Inflammatory macrophage treated with lipopolysaccharide for 4 hours (primary cell): ENCODE measurements around the gene NTNG2.
"Not testable (repeated sequence)": the region's sequence is repeated elsewhere in the genome, so short reads cannot be mapped to it uniquely, and the experiment has no call there.

Experiments
- DNase-seq: peaks from one replicate; pipeline ENCODE4 v3.0.0-alpha.2; 2020

The NTNG2 gene, protein sequence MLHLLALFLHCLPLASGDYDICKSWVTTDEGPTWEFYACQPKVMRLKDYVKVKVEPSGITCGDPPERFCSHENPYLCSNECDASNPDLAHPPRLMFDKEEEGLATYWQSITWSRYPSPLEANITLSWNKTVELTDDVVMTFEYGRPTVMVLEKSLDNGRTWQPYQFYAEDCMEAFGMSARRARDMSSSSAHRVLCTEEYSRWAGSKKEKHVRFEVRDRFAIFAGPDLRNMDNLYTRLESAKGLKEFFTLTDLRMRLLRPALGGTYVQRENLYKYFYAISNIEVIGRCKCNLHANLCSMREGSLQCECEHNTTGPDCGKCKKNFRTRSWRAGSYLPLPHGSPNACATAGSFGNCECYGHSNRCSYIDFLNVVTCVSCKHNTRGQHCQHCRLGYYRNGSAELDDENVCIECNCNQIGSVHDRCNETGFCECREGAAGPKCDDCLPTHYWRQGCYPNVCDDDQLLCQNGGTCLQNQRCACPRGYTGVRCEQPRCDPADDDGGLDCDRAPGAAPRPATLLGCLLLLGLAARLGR

DNA sequence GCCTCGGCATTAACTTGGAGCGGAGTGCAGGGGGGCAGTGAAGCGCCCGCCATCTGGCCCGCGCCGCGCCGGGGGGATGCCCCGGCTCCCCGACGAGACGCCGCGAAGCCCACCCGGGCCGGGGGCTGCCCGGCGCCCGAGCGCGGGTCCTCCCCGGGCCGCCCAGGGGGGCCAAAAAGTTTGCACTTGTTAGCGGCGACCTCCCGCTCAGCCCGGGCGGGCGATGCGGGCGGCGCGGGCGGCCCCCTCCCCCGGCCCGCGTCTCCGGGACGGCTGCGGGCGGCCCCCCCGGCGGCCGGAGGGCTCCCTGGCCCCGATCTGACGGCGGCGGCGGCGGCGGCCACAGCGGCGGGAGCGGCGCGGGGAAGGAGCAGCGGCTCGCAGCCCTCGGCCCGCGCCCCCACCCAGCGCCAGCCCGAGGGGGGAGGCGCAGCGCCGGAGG lies at the start of gene NTNG2:
Gene NTNG2, plus strand, starts transcription at position 316 of the 442 bp plus-strand sequence. CDS start 4,774 bp downstream, outside the sequence.
- no peak for DNase-seq

DNA sequence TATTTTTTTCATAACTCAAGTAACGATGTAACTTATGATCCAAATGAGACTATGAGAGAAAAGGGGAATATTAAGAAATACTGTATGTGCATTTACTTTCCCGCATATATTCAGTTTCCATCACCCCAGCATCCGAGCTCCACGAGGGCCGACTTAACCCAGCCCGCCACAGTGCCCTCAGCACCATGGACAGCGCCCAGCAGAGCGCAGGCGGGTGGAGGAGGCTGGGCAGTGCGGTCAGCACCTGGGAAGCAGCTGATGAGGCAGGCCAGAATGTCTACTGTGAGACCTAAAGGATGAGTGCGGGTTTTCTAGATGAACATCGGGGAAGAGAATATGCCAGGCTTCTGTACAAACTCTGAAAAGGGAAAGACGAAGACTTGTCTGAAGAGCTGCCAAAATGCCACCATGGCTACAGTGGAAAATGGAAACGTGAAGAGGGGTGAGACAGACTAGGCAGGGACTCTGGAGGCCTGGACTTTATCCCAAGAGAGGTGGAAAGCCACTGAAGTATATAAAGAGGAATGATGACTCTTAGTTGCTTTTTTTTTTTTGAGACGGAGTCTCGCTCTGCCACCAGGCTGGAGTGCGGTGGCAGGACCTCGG lies 47.7 kb upstream of the NTNG2 start:
- peak; percentile 2 for DNase-seq

DNA sequence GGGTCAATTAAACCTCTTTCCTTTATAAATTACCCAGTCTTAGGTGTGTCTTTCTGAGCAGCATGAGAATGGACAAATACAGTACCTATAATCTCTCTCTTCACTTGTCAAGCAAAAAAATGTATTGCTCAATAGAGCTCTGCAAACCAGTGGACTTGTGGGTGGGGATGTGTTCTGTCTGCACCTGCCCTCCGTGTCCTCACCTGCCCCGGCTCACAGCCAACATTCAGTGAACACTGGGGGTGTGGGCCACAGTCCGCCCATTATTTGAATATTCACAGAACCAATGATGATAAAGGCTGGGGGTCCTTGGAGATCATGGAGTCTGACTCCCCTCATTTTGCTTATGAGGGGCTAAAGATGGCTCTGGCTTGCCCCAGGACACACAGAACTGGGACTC lies 45.3 kb upstream of the NTNG2 start:
- DNase-seq, result no peak

DNA sequence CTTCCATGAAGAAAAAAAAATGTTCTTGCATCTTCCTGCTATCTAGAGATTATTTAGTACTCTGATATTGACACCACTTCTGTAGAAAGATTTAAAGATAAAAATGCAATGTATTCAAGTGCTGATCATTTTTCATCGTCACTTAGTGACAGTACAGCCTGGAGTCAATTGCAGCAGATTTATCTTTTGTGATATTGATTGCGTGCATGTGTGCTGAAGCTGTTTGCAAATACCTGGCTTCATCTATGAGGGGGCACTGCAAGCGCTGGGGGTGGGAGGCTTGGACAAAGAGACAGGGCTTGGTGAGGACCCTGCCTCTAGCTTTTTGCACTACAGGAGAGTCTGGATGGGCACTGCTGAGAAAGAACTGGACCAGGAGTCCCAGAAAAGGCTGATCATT lies 44.2 kb upstream of the NTNG2 start:
- DNase-seq, result no peak

DNA sequence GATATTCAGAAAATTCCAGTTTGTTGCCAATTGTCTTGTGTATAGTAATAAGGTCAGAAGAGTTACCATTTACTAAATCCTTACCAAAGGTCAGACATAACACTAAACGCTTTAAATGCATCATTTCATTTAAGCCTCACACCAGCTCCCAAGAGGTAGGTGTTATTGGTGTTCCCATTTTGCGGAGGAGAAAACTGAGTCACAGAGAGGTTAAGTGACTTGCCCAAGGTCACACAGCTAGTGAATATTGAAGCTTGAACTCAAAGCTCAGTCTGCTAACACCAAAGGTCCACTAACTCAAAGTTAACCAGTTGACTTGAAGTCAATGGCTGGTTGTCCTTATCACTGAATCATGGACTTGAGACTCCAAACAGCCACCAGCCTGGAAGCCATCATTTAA lies 40.8 kb upstream of the NTNG2 start:
- no peak for DNase-seq

DNA sequence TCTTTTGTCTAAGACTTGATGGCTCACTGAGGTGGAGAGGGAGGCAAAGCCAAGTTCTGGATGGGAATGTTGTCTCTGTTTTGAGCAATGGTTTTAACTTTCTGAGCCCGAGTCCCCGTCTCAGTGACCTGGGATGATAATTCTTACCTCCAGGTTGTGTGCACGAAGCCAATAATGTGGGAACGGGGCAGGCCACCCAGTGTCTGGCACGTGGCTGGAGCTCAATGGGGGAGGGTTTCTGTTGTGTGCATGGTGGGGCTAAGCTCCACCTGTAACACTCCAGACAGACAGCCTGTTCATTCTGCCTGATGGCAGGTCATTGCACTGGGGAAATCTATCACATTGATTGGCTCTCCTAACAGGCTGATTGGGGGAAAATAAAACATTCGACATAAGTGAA lies 37.1 kb upstream of the NTNG2 start:
- DNase-seq, result no peak

DNA sequence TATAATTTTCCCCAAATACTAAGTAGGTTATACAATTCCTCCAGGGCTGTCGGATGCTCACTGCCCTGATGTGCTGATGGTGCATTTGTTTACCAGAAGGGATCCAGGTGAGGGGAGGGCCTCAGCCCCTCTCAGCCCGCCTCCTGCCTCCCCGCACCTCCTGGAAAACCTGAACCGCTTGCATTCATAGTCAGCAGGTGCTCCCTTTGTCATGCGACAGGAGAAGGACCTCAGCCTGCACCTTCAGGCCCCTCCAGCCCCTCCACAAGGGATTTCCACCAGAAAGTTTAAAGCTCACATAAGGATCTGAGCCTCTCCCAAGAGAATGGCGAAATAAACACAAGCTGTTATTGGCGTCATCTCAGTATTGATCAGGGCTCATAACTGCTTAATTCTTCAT lies 36.5 kb upstream of the NTNG2 start:
- DNase-seq, result no peak

DNA sequence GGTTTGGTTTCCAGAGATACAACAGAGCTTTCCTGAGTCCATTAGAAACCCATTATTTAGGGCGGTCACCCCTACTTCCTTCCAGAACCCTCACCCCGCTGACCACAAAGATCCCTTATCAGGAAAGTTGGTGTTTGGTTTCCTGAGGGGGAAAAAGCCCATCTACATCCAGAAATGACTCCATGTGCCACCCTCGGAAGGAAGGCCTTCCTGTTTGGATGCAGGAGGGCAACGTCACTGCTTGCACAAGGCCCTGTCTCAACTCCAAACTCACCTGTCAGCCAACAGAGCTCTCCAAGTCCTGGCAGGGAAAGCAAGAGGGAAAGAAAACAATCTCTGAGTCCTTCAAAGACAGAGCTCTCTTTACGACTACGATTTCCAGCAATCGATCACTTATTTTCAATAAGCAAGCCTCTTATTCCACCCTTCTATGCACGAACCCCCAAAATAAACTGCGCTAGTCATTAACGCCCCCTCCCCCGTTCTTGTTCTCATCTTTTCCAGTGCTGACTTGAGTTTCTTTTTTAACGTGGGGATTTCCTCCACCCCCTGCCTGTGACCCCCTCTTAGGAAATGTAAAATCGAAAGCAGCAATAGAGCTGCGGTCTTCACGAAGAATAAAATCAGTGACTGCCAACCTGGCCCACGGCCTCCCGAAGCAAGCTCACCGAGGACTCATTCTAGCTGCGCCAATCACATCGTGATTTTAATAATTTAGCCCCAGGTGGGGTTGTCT lies 35.7 kb upstream of the NTNG2 start:
- DNase-seq, result no peak

DNA sequence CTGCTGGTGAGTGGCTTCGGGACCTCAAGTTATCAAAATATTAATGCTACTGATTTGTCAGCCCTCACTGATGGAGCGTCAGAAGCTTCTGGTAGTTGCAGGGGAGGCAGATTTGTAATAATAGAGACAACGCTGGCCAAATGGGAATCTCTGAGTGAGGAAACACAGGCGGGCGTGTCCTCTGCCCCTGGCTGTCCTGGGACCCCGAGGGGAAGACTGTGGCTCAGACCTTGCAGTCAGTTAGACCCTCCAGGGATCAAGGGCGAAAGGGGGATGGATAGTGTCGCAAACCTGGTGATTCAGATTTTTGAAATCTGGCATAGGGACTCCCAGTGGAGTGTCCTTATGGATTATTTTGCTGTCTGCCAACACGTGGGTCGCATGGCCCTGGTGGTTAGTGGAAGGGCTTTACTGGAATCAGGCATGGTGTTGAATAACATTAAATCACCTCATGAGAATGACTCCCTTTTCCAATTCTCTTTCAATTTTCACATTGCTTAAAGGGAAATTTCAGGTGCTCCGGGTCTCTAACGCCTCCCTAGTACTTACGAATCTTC lies 35.1 kb upstream of the NTNG2 start:
- no peak for DNase-seq

DNA sequence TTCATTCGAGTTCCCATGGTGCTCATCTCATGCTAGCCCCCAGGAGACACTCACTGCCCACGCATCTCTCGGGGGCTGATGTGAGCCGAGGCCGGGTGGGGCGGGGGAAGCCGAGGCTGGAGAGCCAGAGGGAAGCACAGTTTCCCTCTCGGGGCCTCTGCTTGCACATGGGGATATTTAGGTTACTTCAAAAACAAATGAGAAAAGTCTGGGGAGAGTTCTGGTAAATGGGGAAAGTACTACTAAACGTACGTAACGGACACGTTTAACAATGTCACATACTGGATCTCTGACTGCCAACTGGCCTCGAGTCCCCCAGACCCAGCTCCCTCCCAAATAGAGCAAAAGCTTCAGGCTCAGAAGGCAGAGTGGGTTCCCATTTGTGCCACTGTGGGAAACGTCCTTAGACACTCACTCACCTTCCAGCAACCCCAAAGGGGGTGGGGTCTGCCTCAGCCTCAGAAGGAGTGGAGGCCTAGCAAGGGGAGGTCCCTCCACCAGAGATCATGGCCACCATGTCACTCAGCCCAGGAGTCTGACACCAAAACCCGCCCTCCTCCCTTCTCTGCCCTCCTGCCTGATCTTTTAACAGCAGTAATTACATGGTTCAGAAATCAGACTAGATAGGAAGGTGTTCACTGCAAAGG lies 33.8 kb upstream of the NTNG2 start:
- no peak for DNase-seq

DNA sequence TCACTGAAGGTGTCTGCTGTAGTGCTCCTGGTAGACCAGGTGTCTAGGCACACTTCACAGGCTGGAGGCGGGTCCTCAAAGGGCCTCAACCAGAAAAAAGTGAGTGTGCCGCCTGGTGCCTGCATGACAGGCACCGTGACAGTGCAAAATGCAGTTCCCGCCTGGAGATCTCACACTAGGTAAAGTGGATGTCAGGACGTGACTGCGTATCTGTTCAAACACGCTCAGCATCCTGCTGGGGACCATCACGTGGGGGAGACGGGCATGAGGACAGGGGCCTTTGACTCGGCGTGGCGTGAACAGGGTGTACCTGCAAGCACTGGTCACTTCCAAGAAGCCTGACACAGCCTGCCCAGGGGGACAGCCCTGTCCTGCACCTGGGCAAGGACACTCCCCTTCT lies 32.3 kb upstream of the NTNG2 start:
- DNase-seq, result no peak

DNA sequence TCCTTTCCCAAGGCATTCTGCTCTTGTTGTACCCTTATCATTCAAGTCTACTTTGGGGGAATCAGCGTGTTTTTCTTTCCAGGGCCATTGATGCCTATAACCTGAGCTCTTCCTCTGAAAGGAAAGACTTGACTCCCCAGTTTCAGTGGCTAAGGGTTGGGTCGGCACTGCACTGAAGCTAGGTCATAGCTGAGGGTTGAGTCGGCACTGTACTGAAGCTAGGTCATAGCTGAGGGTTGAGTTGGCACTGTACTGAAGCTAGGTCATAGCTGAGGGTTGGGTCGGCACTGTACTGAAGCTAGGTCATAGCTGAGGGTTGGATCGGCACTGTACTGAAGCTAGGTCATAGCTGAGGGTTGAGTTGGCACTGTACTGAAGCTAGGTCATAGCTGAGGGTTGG lies 27.8 kb upstream of the NTNG2 start:
- DNase-seq, result not testable (repeated sequence)

DNA sequence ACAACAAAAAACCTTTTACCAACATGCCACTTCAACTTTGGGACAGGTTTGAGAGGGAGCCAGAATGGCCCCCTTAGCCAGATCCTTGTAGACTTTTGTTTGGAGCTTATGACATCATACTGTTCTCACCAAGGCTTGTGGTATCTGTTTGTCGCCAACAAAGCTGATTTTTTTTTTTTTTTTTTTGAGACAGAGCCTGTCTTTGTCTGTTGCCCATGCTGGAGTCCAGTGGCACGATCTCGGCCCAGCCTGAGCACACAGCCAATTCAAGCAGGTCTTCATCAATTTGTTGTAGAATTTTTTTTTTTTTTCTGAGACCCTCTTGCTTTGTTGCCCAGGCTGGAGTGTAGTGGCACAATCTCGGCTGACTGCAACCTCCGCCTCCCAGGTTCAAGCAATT lies 26.4 kb upstream of the NTNG2 start:
- DNase-seq, result no peak

DNA sequence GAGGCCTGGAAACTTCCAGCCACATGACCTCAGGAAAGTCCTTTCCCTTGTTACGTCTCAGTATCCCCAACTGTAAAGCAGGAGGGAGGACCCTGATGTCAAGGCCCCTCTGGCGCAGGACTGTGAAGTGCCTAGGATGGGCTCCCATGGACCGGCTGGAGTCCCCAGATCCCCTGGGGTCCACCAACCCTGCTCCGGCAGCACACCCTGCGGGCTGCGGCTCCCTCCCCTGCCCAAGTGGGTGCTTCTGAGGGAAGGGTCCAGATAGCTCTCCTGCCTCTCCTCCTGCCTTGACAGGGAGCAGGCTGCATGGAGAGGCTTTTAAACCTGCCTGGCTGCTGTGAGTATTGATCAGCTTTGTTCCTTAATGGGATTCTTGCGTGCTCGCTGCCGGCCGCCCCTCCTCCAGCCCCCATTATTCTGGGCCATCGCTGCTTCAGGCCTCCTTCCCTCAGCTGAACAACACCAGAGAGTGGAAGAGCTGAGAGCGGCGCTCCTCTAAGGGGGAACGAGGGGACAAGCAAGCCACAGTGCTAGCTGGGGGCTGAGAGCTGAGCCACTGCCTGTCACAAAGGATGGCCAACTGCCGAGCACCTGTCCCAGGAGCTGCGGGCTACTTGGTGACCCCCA lies 25.6 kb upstream of the NTNG2 start:
- DNase-seq, result no peak

DNA sequence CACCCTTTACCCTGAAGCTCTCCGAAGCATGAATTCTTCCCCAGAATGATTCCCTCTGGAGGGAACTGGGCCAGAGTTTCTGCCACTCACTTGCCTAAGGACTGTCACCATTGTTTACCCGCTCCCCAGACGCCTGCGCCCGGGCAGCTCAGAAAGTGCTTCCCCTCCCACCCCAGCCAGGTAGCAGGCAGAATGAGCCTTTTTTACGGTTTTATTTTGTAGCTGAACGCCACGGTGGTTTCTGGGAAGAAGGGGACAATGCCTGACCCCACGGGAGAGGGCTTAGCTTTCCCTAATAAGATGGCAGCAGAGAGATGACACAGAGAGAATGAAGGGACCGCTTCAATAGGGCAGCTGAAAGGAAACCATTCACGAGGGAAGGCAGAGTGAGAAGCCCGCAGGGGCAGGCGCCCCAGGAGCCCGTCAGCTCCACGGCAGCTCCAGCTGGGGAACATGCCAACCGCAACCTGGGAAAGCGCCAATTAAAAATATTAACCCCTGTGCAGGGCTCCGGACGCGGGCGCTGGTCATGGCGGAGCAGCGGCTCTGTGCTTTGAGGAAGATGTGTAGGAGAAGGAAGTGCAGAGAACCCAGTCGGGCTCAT lies 20.4 kb upstream of the NTNG2 start:
- no peak for DNase-seq

DNA sequence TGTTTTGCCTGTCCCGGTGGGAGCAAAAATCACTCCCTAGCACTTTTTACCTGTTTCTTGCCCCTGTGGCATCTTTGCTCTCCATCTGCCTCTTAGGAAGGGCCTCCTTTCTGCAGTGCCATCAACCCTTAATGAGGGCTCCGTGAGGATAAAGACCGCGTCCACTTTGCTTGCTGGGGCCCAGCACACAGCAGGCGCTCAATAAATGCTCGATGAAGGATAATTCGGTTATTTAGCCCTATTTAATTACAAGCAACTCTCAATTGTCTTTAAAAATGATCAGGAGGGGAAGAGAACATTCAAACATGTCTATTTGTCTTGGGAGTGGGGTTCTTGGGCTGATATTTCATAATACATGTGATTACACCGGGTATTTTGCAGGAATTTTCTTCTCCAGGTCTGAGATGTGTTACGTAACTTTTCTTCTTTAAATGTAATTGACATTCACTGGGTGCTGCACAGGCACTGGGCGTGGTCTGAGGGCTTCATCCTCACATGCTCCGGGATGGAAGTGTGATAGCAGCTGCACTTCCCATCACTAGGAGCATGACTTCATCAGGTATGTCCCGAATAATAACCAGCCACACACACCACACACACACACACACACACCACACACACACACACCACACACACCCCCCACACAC lies 19.8 kb upstream of the NTNG2 start:
- DNase-seq, result no peak

DNA sequence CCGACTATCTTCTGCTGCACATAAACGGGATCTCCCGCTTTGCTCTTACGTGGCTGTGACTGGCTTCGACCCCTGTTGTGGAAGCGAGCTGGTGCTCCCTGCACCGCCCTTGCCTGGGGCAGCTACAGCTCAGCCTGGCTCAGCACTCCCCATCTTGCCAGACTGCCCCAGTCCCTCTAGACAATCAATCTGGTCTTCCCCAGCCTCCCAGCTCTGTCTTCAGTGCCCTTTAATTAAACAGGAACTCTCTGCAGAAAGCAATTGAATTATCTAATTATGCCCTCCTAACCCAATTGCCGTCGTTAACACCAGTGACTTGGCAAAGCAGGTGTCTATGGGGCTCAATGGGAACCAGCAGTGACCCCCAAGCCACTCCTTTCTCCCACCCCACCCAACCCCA lies 18.9 kb upstream of the NTNG2 start:
- no peak for DNase-seq

DNA sequence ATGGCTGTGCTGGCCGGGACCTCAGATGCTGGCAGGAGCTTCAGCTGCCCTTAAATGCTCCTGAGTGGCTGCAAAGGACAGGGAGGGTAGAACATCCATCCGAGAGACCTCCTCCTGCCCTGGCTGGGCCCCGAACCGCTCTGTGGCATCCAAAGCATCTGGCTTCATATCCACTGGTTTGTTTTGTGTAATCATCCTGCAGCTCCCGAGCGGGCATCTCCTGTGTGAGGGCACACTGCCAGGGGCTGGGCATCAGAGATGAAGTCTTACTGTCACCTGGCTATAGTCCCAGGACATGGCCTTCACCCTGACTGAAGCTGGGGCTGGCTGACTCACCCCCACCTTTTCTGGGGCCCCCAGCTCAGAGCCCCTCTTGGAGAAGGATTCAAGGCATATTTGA lies 18.5 kb upstream of the NTNG2 start:
- no peak for DNase-seq

DNA sequence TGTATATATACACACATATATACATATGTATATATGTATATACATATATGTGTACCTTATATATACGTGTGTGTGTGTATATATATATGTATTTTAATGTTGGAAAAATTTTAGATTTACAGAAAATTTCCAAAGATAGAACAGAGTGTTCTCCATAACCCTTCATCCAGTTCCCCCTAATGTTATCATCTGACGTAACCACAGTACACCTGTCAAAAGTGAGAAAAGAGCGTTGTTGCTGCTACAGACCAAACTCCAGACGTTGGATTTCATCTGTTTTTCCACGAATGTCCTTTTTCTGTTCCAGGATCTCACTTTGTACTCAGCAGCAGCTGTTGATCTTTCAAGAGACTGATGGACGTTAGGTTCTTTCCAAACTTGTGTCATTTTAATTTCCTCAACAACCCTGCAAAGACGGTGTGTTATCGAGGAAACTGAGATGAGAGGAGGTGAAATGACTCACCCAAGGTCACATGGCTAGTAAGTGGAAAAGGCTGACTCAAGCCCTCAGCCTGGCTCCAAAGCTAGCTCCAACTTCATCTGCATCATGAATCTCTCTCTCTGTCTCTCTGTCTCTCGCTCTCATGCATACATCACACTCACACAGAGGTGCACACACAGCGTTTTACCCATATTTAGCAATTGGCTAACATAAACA lies 17.0 kb upstream of the NTNG2 start:
- peak; percentile 14 for DNase-seq

DNA sequence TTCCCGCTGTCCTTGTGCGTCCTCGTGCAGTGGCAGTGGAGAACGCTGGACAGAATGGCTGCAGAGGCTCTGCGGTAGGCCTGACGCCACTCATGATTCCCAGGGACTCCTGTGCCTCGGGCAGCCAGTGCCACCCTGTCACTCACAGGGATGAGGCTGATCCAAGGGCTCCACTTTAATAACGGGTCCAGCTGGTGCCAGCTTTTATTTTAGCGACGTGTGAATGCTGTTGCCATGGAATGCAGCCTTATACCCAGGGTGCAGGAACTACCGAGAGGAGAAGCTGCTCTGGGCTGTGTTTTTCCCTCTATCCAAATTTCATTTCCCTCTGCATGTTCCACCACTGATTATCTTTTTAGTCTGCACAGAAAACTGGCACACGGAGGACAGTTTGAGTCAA lies 15.8 kb upstream of the NTNG2 start:
- DNase-seq, result no peak

DNA sequence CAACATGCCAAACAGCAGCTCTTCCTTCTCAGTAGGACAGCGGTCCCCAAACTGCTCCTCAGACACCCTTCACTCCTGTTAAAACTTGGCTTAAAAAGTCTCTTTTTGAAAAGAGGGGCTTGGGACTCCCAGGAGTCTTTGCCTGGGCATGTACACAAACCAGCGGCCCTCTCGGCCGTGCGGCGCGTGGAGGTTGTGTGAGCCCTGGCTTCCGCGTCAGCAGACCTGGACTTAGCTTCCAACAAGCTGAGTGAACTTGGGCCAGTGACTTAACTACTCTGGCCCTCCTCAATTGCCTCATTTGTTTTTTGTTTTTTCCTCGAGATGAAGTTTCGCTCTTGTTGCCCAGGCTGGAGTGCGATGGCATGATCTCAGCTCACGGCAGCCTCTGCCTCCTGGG lies 15.3 kb upstream of the NTNG2 start:
- no peak for DNase-seq
